ENCODE data around the gene SCN1B. TPM values are rescaled to one million over a fixed set of nuclear protein-coding genes. Genes with fewer than 3 reads are reported as not detected.

The SCN1B gene
- total RNA-seq, 6 experiments from 2014 or later: 2.6 to 4.9 (median 3.6) TPM

DNA sequence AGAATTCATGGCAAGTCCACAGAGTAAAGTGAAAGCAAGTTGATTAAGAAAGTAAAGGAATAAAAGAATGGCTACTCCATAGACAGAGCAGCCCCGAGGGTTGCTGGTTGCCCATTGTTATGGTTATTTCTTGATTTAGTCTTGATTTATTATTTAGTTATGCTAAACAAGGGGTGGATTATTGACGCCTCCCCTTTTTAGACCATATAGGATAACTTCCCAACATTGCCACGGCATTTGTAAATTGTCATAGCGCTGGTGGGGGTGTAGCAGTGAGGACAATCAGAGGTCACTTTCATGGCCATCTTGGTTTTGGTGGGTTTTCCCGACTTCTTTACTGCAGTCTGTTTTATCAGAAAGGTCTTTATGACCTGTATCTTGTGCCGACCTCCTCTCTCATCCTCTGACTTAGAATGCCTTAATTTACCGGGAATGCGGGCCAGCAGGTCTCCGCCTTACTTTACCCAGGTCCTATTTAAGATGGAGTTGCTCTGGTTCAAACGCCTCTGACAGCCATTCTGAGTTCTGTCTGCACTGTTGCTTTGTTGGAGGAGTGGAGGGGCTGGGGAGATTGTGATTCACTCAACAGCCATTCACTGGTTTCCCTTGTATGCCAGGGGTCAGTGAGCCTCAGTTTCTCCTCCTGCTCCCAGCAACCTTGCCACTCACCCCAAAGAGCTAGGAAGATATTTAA lies 38.8 kb downstream of the SCN1B start:
- no peak for DNase-seq
- TF ChIP-seq POLR2A (IDR thresholded peaks at IDR 0.05) (no peak), CTCF (IDR thresholded peaks at IDR 0.05) (no peak)
- Histone ChIP-seq H3K36me3 (no peaks in the 10 kb centered on the region), H3K27me3 (no peaks in the 10 kb centered on the region), H3K4me3 (no peak overlapping the region), H3K9me3 (no peaks in the 10 kb centered on the region), H3K4me1 (no peaks in the 10 kb centered on the region), H3K27ac (no peak overlapping the region)
- intact Hi-C loops (cut with DNase I): no loop called here
- ATAC-seq: no peak
- 82% methylated on average over 9 of the region's 10 CpGs for WGBS (ENCODE audit: insufficient coverage, low coverage, low lambda C conversion rate, missing lambda C conversion rate)

DNA sequence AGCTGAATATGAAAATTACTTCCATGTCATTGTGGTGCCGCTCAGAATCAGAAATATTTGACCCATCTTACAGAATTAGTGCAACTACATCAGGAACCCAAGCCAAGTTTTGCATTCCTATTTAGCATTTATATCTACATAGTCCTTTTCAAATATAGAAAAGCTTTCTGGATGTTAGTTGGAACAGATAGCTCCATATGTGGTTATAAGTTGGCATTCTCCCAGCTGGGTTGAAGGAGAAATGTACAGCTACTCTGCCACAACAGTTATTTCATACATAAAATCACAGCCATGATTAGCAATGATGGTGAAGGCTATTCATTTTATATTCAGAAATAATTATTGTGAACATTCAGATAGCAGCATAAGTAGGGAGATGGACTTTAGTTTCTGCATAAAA lies 39.4 kb downstream of the SCN1B start:
- ATAC-seq (no peak), DNase-seq (no peak)
- H3K27ac ChIP-seq: no peak overlapping the region
- 70% methylated on average over 1 of the region's 1 CpG for WGBS (ENCODE audit: insufficient coverage, low coverage, low lambda C conversion rate, missing lambda C conversion rate)
- no peaks in the 10 kb centered on the region for H3K9me3 ChIP-seq
- intact Hi-C loops (cut with DNase I): no loop called here
- TF ChIP-seq CTCF (IDR thresholded peaks at IDR 0.05): no peak
- H3K4me3 ChIP-seq: no peak overlapping the region
- no peaks in the 10 kb centered on the region for H3K36me3 ChIP-seq
- no peaks in the 10 kb centered on the region for H3K4me1 ChIP-seq
- H3K27me3 ChIP-seq: no peaks in the 10 kb centered on the region

GRCh38 chr19:35070471-35070870 lies 40.2 kb downstream of the SCN1B start:
- H3K27ac ChIP-seq: no peak overlapping the region
- 80% methylated on average over 1 of the region's 3 CpGs for WGBS (ENCODE audit: insufficient coverage, low coverage, low lambda C conversion rate, missing lambda C conversion rate)
- no peak overlapping the region for H3K4me3 ChIP-seq
- intact Hi-C loops (cut with DNase I): no loop called here
- H3K4me1 ChIP-seq: no peaks in the 10 kb centered on the region
- DNase-seq (no peak), ATAC-seq (no peak)
- H3K36me3 ChIP-seq: no peaks in the 10 kb centered on the region
- no peaks in the 10 kb centered on the region for H3K27me3 ChIP-seq
- H3K9me3 ChIP-seq: no peaks in the 10 kb centered on the region
- TF ChIP-seq CTCF (IDR thresholded peaks at IDR 0.05): no peak
- no peak for TF ChIP-seq POLR2A (IDR thresholded peaks at IDR 0.05)

GRCh38 chr19:35073516-35073915 lies 43.2 kb downstream of the SCN1B start:
- Histone ChIP-seq H3K27me3 (no peaks in the 10 kb centered on the region), H3K27ac (no peak overlapping the region), H3K4me3 (no peak overlapping the region), H3K9me3 (no peaks in the 10 kb centered on the region), H3K4me1 (no peaks in the 10 kb centered on the region), H3K36me3 (no peaks in the 10 kb centered on the region)
- ATAC-seq (no peak), DNase-seq (no peak)
- TF ChIP-seq CTCF (IDR thresholded peaks at IDR 0.05) (no peak), POLR2A (IDR thresholded peaks at IDR 0.05) (no peak)
- intact Hi-C loops (cut with DNase I): no loop called here
- no CpG with 5 or more reads among the region's 10 CpGs for WGBS (ENCODE audit: insufficient coverage, low coverage, low lambda C conversion rate, missing lambda C conversion rate)
